Mesenteric fat pad (tissue), 1 donor: ENCODE data around the gene TBX6. TPM values are rescaled to one million over a fixed set of nuclear protein-coding genes. Genes with fewer than 3 reads are reported as not detected.

Experiments used
- DNase-seq: peaks from one replicate; pipeline ENCODE4 v3.0.0-alpha.2; 2020; ENCODE audit warnings: low spot score
- total RNA-seq: library from RNA; stranded (reverse); fragmentation: NEBNext Ultra II Directional; extraction: Animal tissue kit (Norgen Biotek cat#: 25700); gene quantifications from one replicate; pipeline ENCODE4 v1.2.1, GENCODE V29; 2021
- donor health status: DM: yes; HTN: yes; CAD: no.

Gene TBX6
- total RNA-seq, 1 donor from 2014 or later = 0.67 TPM

- DNase-seq = no peak
These were observed 51.5 kb downstream of the TBX6 start for GRCh38 chr16:30040221-30040620.

Other genes with a start within 250 kb of the TBX6 start
- 117 TPM for gene CDIPT, start 228.7 kb downstream of the TBX6 start, total RNA-seq
- 1.1 TPM for gene SEZ6L2, start 192.4 kb downstream of the TBX6 start, total RNA-seq
- 0.67 TPM for gene ASPHD1, start 191.4 kb downstream of the TBX6 start, total RNA-seq
- gene KCTD13, start 165.7 kb downstream of the TBX6 start, total RNA-seq = 15.7 TPM
- gene TMEM219, start 129.8 kb downstream of the TBX6 start, total RNA-seq = 95.8 TPM
- gene TAOK2, start 118.1 kb downstream of the TBX6 start, total RNA-seq = 49.8 TPM
- 11.0 TPM for gene HIRIP3, start 96.3 kb downstream of the TBX6 start, total RNA-seq
- gene INO80E, start 95.7 kb downstream of the TBX6 start, total RNA-seq = 45.4 TPM
- gene DOC2A, start 80.9 kb downstream of the TBX6 start, total RNA-seq = 0.42 TPM
- gene C16orf92, start 68.7 kb downstream of the TBX6 start, total RNA-seq = not detected
- gene TLCD3B, start 60.7 kb downstream of the TBX6 start, total RNA-seq = not detected
- gene ALDOA, start 26.2 kb downstream of the TBX6 start, total RNA-seq = 1,236 TPM
- gene PPP4C, start 15.9 kb downstream of the TBX6 start, total RNA-seq = 81.1 TPM
- 49.3 TPM for gene YPEL3, start 4.3 kb upstream of the TBX6 start, total RNA-seq
- gene GDPD3, start 21.6 kb upstream of the TBX6 start, total RNA-seq = 4.3 TPM
- 135 TPM for gene MAPK3, start 31.3 kb upstream of the TBX6 start, total RNA-seq
- 56.2 TPM for gene CORO1A, start 91.7 kb upstream of the TBX6 start, total RNA-seq
- 94.9 TPM for gene BOLA2B, start 101.7 kb upstream of the TBX6 start, total RNA-seq
- 25.2 TPM for gene SLX1A, start 102.0 kb upstream of the TBX6 start, total RNA-seq
- 9.4 TPM for gene SULT1A3, start 107.3 kb upstream of the TBX6 start, total RNA-seq
- gene NPIPB13, start 156.6 kb upstream of the TBX6 start, total RNA-seq = 25.7 TPM